ENCODE results near the gene DNTT.
A peak's percentile ranks its signal among the peaks of the same experiment; 100 is the strongest.

DNTT gene

DNA sequence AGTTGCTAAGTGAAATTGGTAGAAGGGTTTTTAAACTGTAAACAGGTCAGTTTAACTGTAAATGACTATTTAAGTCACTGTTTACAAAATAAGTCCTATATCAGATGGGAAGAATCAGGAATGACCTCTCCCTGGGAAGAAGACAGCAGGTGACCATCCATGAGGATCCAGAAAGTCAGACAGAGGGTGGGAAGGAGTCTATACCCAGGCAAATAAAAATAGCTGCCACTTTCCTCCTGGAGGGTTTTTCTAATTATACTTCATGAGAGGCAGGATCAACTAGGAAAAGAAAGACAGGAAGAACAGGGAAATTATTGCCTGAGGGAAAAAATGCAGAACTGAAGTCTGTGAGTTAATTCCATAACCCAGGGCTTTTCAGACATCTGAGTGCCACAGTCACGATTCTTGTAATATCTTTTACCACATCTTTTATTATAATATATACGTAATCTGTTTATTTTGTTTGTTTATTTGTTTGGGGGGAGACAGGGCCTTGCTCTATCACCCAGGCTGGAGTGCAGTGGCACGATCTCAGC, 7.0 kb downstream of the DNTT start:
- DNase-seq: no peak

DNA sequence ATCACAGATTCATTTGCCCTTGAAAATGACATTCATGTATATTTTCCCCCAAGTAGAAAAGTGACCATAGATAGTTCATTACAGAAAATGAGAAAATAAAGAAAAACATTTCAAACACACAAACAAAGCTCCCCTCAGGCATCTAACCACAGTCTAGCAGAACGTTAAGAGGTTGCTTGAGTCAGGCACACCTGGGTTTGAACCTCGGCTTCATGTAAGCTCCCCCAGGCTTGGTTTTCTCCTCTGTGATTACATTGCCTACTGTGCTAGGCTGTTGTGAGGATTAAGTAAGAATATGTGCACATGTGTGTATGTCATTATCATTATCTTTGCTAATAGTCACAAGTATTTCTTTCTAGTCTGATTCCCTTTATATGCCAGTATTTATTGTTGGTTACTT, 9.1 kb downstream of the DNTT start:
- no peak for DNase-seq

DNA sequence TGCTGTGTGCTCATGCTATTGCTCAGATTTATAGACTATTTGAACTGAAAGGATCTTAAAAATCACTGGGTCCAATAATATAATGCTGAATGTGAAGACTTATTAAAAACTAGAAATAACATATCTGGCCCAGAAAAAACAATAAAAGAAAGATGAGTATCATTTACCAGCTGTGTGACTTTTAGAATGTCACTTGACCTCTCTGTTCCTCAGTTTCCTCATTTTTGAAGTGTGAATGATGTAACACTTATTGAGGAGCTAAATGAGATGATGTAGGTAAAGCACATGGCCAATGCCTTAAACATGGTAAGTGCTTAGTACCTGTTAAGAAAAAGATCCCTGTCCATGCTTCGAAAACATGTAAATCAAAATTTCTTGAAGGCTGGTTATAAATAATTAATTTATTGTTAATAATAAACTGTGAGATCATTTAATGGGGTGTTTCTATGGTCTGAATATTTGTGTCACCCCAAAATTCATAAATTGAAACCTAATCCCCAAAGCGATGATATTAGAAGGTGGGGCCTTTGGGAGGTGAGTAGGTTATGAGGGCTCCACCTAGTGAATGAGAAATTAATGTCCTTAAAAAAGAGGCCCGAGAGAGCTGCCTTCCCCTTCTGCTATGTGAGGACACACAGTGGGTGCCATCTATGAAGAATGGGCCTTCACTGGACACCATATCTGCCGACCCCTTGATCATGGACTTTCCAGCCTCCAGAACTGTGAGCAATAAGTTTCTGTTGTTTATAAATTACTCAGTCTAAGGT, 13.0 kb downstream of the DNTT start:
- DNase-seq: no peak

DNA sequence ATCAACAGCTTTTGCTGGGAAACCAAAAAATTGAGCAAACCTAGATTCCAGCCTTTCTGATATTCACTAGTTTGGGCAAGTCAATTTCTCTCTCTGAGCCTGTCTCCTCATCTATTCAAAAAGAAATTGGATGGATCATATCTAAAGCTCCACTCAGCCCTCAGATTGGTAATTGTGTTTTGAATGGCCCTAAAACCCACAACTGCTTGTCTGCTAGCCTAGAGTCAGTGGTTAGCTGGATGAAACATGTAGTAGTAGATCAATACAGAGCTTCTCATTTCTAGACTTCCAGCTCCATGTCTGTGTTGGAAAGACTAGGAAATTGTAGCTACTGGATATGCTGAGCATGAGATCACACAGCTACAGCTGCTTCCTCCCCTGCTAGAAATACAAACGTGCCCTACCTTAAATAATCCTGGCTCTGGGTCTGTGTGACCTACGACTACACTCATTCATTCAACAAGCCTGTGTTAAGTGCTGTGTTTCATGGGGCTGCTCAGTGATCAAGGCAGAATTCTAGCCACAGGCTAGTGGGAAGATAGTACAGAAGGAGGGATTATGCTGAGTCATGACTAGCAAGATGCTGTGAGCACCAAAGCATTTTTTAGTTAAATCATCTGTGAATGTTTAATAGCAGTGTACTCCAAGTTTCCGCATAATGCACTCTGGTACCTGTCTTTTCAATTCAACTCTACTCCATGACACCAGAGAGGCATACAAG, 15.7 kb downstream of the DNTT start:
- no peak for DNase-seq

DNA sequence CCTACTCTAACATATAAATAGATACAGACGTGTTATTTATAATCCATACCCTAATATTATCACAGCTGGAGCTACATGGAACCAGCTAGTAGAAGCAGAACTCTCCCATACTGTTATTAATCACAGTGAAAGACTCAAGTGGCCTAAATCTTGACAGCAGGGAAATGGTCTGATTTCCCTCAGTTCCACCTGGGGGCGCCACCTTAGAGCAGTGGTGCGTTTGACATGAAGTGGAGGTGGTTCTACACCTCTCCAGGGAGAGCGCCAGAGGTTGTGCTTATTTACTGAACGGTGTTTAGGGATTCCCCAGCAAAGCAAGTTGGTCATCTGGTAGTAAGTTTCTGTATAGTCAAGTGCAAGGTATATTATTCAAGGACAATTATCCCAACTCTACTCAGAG, 17.6 kb downstream of the DNTT start:
- DNase-seq: no peak

DNA sequence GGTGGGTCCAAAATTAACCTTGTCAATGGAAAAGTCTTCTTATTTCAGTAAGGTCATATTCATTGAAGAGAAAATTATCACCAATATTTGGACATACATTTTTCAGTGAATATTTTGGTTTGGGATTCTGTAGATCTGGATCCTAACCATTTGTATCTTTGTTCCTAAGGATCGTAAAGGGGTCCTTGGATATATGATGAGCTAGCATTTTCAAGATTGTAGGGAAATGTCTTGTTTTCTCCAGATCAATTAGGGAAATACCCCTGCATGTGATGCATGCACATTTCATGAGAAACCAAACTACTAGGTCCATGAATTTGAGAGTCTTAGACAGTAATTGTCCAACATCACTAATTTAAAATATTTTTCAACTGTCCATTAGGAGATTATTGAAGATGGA, 18.0 kb downstream of the DNTT start:
- DNase-seq: no peak

DNA sequence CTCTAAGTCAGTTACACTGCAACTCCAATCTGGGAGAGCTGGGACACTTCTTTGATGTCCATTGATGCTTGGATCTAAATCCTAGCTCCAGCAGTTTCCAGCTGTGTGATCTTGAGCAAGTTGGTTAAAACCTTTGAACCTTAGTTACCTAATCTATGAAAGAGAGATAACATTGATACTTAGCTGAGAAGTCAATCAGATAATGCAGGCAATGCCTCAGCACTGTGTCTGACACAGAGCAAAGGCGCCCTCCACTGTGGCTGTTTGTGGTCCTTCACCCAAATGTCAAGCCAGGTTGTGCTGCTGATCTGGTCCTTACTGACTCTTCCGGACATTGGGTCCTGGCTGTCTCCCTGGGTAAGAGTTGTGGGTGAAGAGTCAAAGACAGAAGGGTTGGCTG, 20.2 kb downstream of the DNTT start:
- DNase-seq: peak in 1 of 2 experiments; percentile 8

DNA sequence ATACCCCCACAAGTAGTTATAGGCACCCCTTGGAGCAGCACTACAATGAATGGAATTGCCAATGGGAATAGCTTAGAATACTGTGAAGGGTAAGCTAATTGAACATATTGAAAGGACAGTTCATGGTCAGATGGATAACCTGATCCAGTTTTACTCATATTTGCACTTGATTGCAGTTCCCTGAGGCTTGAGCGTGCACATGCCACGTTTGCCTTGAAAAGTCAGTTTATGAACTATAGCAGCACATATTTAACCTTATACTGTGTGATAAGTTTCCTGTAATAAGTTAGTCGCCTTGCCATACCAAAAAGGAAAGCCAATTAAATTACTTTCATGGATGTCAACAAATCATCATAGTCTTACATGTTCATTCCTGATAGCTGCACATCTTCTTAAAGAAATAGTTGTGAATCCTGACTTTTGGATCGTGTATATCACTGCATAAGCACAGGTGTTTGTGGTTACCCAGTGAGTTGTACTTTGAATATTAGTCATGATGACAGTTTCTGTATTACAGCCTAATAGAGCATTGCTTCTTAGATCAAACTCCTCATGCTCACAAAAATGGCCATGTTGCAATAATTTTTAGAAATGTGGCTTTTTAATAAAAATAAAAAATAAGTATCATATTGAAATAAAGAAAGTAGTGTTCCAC, 21.6 kb downstream of the DNTT start:
- no peak for DNase-seq

DNA sequence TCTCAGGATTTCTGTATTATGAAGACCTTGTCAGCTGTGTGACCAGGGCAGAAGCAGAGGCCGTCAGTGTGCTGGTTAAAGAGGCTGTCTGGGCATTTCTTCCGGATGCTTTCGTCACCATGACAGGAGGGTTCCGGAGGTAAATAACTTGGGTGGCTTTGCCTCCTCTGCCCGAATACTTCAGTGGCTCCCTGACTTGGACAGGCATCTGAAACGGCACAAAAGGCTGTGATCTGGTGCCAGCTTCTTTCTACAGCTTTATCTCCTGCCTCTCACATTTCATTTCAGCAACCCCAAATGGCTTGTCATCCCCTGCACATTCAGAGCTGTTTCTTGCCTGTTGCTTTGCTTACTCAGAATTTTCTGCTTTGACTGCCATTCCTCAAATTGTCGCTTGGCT, 23.2 kb downstream of the DNTT start:
- DNase-seq: no peak

DNA sequence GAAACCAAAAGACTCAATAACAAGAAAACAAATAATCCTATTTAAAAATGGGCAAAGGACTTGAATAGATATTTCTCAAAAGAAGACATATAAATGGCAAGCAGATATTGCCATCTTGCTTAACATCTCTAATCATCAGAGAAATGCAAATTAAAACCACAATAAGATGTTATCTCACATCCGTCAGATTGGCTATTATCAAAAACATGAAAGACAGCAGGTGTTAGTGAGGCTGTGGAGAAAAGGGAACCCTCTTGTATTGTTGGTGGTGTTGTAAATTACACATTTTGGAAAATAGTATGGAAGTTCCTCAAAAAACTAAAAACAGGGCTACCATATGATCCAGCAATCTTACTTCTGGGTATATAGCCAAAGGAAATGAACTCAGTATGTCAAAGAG, 28.9 kb downstream of the DNTT start:
- no peak for DNase-seq

DNA sequence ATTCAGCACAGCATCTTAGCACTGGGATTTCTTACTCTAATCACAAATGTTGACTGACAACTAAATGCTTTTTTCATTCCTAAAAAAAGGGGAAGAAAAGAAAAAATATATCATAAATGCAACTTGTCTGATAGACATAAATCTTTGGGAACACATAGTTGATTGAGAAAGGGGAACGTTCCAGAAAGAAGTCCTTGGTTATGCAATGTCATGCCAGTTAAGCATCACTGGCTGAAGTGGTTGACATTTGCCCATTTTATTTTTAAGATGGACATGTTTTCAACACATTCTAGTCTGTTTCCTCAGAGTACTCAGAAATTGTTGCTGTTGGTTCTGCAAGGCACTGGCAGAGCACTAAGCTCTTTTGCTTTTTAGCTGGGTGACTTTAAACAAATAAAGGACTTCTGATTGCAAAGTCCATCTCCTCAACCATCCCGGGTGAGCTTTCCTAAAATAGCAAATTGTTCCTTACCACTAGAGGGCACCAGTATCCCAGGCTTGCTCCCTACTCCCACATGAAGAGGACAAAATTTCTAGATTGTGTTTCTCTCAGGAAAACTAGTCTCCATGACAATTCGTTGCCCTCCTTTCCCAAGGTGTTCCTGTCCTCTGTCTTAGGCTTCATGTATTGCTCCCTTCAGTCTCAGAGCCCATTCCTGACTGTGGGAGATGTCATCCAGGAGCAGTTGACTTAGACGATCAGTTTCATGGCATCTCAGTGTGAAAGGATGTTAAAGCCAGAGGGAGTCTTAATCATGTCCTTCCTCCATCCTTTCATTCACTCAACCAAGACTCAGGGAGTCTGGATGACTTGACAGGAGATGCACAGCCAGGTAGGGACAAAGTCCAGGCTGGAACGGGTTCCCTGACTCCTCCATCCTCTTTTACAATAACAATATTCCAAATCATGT, 30.6 kb downstream of the DNTT start:
- DNase-seq: peak in 1 of 2 experiments; percentile 4

DNA sequence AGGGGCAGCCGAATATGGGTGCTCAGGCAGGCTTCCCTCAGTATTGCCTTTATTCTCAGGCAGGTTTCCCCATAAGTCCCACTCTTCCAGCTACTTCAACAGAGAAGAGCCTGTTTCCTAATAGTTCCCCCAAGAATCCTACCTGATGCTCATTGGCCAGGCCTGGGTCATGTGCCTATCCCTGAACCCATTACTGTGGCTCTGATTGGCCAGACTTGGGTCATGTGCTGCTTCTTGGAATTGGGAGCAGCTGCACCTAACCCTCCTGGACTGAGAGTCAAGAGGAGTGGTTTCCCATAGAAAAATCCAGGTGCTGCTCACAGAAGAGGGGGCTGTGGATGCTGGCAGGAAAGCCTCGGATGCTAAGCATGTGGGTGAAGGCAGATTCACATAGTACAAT, 32.9 kb downstream of the DNTT start:
- no peak for DNase-seq

DNA sequence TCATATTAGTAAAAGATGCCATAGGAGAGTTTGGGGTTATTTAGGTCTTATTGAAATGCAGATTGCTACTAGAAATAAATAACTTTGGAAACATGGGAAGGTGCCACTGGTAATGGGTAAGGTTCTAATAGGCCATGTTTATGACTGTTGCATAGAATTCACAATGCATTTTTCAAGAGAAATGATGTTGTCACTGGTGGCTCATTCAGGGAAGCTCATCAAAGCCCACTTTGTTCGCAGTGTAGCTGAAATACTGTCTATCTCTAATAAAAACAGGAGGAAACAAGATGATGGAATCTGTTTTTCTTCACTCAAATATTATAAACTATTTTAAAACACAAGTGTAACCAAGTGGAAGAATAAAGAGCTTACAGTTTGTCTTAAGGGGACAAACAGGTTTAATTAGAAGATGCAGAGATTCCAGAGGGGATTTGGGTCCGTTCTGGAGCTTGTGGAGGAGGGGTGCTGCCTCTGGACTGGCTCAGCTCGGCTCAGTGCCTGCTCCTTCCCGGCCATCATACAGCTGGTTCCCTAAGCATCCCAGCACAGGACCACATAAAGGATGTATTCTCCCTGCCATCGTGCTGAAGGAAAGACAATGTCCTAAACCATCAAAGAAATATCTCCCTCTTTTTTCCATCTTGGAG, 34.2 kb downstream of the DNTT start:
- DNase-seq: no peak

DNA sequence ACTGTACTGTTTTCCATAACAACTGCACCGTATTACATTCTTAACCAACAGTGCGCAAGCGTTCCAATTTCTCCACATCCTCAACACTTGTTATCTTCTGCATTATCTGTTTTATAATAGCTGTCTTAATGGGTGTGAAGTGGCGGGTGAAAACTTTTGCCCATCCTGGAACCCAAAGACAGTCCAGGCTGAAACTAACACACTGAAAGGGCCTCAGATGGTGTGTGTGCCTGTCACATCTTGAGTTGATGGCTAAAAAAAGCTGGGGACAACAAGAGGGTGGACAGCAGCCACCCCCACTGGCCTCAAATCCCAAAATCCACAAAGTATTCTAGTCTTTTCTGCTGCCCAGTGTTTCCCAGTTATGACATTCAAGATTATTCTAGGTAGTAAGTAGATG, 35.1 kb downstream of the DNTT start:
- DNase-seq: no peak

DNA sequence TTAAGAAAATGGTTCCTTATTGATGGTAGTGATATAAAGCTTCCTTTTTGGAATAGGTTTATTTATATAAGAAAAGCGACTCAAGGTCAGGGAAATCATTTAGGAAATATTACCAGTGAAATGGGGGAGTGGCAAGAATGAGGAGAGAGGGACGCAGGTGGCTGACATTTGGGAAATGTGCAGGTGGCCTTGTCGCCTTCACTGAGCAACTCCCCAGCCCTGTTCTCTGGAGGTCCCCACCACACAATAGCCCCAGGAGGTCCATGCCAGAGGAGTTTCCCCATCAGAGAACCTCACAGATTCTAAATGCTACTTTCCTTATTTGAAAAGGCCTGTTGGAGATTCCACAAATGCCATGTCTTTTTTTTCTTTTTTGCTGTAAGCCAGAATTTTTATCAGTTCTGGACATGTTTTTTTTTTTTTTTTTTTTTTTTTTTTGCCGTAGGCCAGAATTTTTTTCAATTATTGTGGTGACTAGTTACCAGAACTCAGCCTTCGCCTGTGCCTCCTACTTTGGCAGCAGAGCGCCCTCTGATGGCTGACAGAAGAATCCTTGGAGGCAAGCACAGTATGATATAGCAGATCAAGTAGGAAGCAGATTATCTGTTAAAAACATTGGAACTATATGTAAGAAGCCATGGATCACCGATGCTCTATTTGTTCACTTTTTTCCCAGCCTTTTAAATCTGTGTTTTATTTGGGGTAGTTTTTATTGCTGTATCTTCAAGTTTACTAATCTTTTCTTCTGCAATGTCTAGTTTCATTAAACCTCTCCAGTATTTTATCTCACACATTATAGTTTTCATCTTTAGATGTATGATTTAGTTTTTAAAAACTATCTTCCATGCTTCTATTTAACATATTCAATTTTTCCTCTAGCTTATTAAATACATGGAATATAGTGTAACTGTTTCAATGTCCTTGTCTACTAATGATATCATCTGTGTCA, 36.0 kb downstream of the DNTT start:
- DNase-seq: peak; percentile 10 to 43

DNA sequence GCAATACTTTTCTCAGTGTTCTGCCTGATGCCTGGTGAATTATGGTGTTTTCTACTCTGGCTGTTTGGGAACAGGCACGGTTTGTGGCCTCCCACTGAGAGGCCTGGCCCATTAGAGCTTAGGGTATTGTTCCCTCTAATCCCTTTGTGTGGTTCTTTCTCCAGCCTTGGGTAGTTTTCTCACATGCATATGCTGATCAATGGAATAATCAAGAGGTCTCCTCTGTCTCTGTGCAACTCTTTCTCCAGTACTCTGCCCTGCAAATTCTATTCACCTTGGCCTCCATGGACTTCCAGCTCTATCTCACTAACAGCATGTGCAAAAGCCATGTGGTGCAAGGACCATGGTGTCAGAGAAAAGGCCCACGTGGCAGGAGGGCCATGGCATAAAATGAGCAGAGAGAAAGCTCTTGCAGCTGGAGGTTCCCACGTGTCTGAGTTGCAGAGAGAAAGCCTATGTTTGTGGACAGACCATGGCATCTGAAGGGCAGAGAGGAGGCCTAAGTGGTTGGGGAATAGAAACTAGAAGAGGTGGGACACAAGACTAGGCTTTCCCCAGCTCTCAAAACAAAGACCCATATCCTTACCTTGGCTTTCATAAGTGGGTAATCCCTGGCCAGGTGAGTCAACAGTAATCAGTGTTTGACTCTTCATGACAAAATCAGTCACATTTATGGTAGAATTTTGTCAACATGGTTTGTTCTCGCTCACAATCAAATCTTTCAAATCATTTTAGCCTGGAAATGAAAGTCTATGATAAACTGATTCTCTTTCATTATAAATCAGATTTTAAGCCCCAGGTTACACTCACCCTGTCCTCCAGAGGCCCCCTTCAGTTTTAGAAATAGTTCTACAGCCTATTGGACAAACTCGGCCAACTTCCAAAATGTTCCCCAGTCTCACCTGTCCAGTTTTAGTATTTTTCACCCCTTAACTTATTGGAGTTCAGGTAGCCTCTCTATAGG, 37.3 kb downstream of the DNTT start:
- no peak for DNase-seq

DNA sequence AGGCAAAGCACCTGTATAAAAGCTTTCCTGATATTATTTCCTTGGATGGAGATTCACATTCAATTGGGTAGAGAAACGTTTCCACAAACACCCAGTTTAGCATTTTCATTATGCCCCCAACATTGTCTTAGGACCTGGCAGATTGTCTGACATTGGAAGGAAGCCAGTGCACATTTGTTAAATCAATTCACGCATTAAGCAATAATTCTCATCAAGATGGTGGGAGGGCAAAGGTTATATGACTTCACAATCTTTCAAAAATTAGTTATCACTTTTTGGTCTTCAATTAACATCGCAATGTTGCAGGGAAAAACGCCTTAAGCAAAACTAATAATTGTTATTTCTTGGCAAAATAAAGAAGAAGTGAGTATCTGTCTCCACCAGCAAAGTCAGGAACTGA, 38.2 kb downstream of the DNTT start:
- no peak for DNase-seq

DNA sequence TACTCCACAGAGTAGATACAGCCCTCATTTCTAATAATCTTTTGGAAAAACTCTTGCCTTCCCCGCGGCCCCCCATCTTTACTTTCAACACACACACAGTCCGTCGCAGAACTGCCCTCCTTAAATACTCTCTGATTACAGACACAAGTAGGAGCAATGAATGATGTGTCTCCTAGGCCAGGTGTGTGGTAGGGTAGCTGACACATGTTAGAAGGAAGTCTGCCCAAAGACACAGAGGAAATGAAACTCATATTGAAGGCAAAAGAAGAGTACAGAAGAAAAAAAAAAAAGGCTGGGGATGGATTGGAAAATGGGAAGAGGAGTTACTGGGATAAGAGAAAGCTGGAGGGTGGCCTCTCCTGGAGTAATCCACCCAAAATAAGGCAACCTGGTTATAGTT, 39.9 kb downstream of the DNTT start:
- no peak for DNase-seq

DNA sequence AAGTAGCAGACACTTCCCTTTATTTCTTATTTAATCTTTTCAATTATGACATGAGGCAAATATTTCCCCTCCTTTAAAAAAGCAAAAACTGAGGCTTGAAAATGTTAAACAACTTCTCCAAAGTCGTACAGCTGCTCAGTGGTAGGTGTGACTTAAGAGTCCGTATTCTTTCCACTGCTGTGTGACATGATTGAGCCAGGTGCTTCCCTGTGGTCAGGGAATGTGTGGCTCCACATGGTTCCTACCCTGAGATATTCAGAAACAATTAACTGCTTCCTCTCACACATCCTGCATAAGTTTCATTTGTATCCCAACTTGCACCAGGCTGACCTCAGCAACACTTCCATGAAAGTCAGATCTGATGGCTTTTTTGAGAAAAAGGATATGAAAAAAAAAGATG, 41.0 kb downstream of the DNTT start:
- no peak for DNase-seq

DNA sequence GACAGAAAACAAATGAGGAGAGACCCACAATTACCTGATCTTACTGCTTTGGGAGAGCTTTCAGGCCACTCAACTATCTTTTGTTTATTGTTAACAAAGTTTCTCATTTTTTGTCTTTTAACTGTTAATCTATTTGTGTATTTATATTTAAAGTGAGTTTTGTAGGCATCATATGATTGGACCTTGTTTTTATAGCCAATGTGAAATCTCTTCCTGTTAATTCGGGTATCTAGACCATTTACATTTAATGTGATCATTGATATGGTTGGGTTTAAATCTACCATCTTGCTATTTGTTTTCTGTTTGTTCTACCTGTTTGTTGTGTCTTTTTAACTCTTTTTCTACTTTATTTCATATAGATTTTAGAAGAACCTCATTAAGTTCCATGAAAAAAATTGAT, 42.1 kb downstream of the DNTT start:
- no peak for DNase-seq

Data from NCI-H1930 (cell line).